ENCODE data around the gene OOSP4B. TPM values are rescaled to one million over a fixed set of nuclear protein-coding genes. Genes with fewer than 3 reads are reported as not detected.

OOSP4B gene
- total and polyA plus RNA-seq, 2 of the 4 experiments (the other 2 are of a cell fraction), result not detected

- Histone ChIP-seq H3K4me3 (ENCODE audit: insufficient read depth, low read depth, low read length) (no peak overlapping the region), H3K4me1 (ENCODE audit: control insufficient read depth, insufficient read depth, low read length) (no peaks in the 10 kb centered on the region), H3K9me3 (ENCODE audit: control insufficient read depth, insufficient read depth, low read length) (peaks cover 2% of the 10 kb centered on the region; the same call in 1 of the 2 replicates), H4K8ac (ENCODE audit: low read depth in 2 of 2, low read length in 2 of 2) (no peak overlapping the region), H4K5ac (ENCODE audit: low read depth, low read length) (no peak overlapping the region), H3K27me3 (ENCODE audit: control insufficient read depth, insufficient read depth, low read length) (no peaks in the 10 kb centered on the region), H3K14ac (replicated peaks; ENCODE audit: low read depth, low read length) (no peak overlapping the region), H3K4me2 (ENCODE audit: low read depth, low read length) (no peak overlapping the region), H2BK20ac (ENCODE audit: low read depth, low read length) (no peak overlapping the region), H2BK120ac (ENCODE audit: low read depth, low read length) (no peak overlapping the region), H2BK15ac (ENCODE audit: low read depth, low read length) (no peak overlapping the region), H3K36me3 (ENCODE audit: control insufficient read depth, insufficient read depth, low read length) (no peaks in the 10 kb centered on the region), H3K56ac (ENCODE audit: extremely low read depth, insufficient read depth, low read length) (no peak overlapping the region), H2BK5ac (ENCODE audit: low read depth, low read length, poor library complexity, severe bottlenecking) (no peak overlapping the region), H3K9ac (ENCODE audit: low read depth, low read length) (no peak overlapping the region), H2AK5ac (ENCODE audit: low read depth, low read length) (no peak overlapping the region), H4K91ac (ENCODE audit: insufficient read depth, low read depth, low read length) (no peak overlapping the region), H3K79me1 (ENCODE audit: low read depth in 1 of 2, low read length in 2 of 2) (no peaks in the 10 kb centered on the region), H4K20me1 (ENCODE audit: insufficient read depth, low read length) (no peaks in the 10 kb centered on the region), H2AFZ (replicated peaks; ENCODE audit: low read length, poor library complexity) (no peak overlapping the region), H3K9me1 (ENCODE audit: insufficient read depth, low read length) (no peaks in the 10 kb centered on the region), H3K4ac (ENCODE audit: low read depth, low read length) (no peak overlapping the region), H3K23ac (ENCODE audit: low read depth, low read length) (no peak overlapping the region), H3K18ac (ENCODE audit: low read depth, low read length) (no peak overlapping the region), H2AK9ac (replicated peaks; ENCODE audit: low read depth, low read length, poor library complexity) (no peak overlapping the region), H3K27ac (ENCODE audit: insufficient read depth, low read length) (no peak overlapping the region)
- intact Hi-C loops (cut with micrococcal nuclease), result no loop called here
- in situ Hi-C loops (cut with MboI; ENCODE audit: low sequenced_read_pairs), result no loop called here
- ChIA-PET POLR2A (ENCODE audit: unreplicated experiment) (no interaction called here), CTCF (interaction anchor here (0.6 kb wide), 1 partner anchor 158 kb away, joined by 3 read pairs; no protein-coding TSS in a partner anchor)
- dilution Hi-C loops (cut with HindIII; ENCODE audit: low sequenced_read_pairs, unreplicated experiment), result no loop called here
- 67% methylated on average over 1 of the region's 5 CpGs; no CpG with 5 or more reads in 1 of the 2 experiments for WGBS, 2 experiments (ENCODE audit: extremely low coverage in 2 of 2, insufficient read length in 1 of 2)
- DNase-seq (no peak), ATAC-seq (ENCODE audit: low read depth) (no peak)
- no TSS peak for BruUV-seq (replicated peaks)
- no peak for TF ChIP-seq CHD1 (IDR thresholded peaks at IDR 0.05; ENCODE audit: low read depth, low read length)
- TF ChIP-seq CTCF (conservative IDR thresholded peaks at IDR 0.05; ENCODE audit: low read depth, low read length), result no peak
- no peak for TF ChIP-seq ELK1 (IDR thresholded peaks at IDR 0.05; ENCODE audit: borderline replicate concordance, low read depth, low read length)
- TF ChIP-seq CEBPB (IDR thresholded peaks at IDR 0.05; ENCODE audit: low read depth, low read length), result no peak
- TF ChIP-seq MAFK (IDR thresholded peaks at IDR 0.05; ENCODE audit: low read depth, low read length), result no peak
- no peak for TF ChIP-seq RCOR1 (IDR thresholded peaks at IDR 0.05; ENCODE audit: insufficient replicate concordance, low read length)
- no peak for TF ChIP-seq FOS (IDR thresholded peaks at IDR 0.05; ENCODE audit: low read depth, low read length)
- no peak for TF ChIP-seq NFE2L2 (IDR thresholded peaks at IDR 0.05; ENCODE audit: low read depth, low read length)
- TF ChIP-seq USF2 (IDR thresholded peaks at IDR 0.05; ENCODE audit: low read depth, low read length), result no peak
- TF ChIP-seq BHLHE40 (IDR thresholded peaks at IDR 0.05; ENCODE audit: low read depth, low read length), result no peak
- no peak for TF ChIP-seq MXI1 (IDR thresholded peaks at IDR 0.05; ENCODE audit: borderline replicate concordance, low read depth, low read length)
- TF ChIP-seq MAZ (IDR thresholded peaks at IDR 0.05; ENCODE audit: borderline replicate concordance, low read depth, low read length), result no peak
- TF ChIP-seq RFX5 (IDR thresholded peaks at IDR 0.05; ENCODE audit: low read depth, low read length), result no peak
- TF ChIP-seq RAD21 (IDR thresholded peaks at IDR 0.05; ENCODE audit: low read length), result no peak
- no peak for TF ChIP-seq POLR2A (IDR thresholded peaks at IDR 0.05; ENCODE audit: low read depth, low read length)
- no peak for TF ChIP-seq SMC3 (IDR thresholded peaks at IDR 0.05; ENCODE audit: low read depth, low read length)
Observed at GRCh38 chr11:59973097-59973496, 43.9 kb upstream of the OOSP4B start.
